Measurements from ENCODE around the gene SEC62. TPM values are rescaled to one million over a fixed set of nuclear protein-coding genes. Genes with fewer than 3 reads are reported as not detected.

Gene SEC62
- total RNA-seq, 4 donors from 2014 or later = 33.2 to 96.6 (median 36.8) TPM

DNA sequence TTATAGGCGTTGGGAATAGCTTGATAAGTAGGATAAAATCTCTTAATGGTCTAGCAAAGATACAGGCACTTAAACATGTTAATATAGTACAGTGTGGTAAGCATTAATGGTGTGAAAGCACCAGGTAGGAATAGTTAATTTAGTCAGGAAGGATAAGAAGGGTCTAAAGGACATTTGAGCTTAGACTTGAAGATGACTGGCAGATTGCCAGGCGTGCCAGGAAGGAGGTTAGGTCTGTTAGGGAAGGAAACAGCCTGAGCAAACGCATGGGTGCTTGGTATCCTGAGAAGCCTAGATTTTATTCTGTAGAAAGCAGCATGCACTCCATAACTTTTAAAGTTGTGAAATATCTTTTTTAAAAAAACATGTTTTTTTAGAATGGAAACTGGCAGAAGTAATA, 17.7 kb downstream of the SEC62 start:
- no peaks in the 10 kb centered on the region for H3K9me3 ChIP-seq
- H3K27ac ChIP-seq = no peak overlapping the region
- no peak overlapping the region for H3K4me3 ChIP-seq
- DNase-seq = no peak
- TF ChIP-seq POLR2A (IDR thresholded peaks at IDR 0.05) = no peak
- TF ChIP-seq, protein P1, sequence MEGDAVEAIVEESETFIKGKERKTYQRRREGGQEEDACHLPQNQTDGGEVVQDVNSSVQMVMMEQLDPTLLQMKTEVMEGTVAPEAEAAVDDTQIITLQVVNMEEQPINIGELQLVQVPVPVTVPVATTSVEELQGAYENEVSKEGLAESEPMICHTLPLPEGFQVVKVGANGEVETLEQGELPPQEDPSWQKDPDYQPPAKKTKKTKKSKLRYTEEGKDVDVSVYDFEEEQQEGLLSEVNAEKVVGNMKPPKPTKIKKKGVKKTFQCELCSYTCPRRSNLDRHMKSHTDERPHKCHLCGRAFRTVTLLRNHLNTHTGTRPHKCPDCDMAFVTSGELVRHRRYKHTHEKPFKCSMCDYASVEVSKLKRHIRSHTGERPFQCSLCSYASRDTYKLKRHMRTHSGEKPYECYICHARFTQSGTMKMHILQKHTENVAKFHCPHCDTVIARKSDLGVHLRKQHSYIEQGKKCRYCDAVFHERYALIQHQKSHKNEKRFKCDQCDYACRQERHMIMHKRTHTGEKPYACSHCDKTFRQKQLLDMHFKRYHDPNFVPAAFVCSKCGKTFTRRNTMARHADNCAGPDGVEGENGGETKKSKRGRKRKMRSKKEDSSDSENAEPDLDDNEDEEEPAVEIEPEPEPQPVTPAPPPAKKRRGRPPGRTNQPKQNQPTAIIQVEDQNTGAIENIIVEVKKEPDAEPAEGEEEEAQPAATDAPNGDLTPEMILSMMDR (IDR thresholded peaks at IDR 0.05) = no peak
- H3K36me3 ChIP-seq = peaks cover 0 to 99% (median 4%) of the 10 kb centered on the region in 3 donors
- H3K27me3 ChIP-seq = no peaks in the 10 kb centered on the region
- H3K4me1 ChIP-seq = no peaks in the 10 kb centered on the region

DNA sequence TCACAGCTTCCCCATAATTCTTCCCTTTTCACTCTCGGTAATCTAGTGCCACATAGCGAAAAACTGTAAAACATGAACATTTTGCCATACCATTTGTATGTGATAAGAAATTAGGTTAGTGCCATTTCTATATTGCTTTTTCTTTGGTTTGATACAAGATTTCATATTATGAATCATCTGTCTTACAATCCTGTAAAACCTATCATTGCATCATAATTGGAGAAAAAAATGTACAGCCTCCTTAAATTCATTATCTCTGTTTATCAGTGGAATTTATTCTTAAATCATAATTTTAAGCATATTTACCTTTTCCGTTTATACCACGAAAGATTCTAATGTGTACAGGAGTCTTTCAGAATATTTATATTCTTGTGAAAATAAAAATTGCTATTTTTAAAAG, 23.8 kb downstream of the SEC62 start:
- no peak overlapping the region for H3K27ac ChIP-seq
- H3K27me3 ChIP-seq = no peaks in the 10 kb centered on the region
- H3K36me3 ChIP-seq = peaks cover 0 to 89% (median 0%) of the 10 kb centered on the region in 3 donors
- H3K4me1 ChIP-seq = no peaks in the 10 kb centered on the region
- no peak for DNase-seq
- TF ChIP-seq, protein P1 (IDR thresholded peaks at IDR 0.05) = no peak
- TF ChIP-seq POLR2A (IDR thresholded peaks at IDR 0.05) = no peak
- no peak overlapping the region for H3K4me3 ChIP-seq
- no peaks in the 10 kb centered on the region for H3K9me3 ChIP-seq

DNA sequence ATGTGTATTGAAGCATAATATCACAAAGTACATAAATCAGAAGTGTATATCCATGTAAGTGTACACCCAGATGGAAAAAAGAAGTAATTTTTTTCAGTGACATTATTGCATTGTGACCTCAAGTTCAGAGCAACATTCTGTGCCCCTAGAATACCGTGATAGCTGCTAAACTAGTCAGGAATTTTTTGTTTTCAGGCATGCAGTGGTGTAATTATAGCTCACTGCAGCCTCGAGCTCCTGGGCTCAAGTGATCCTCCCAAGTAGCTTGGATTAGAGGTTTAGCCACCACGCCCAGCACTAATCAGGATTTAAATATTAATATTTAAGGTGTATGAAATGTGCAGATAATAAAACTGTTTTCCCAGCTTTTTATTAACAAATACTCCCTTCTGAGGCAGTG, 25.5 kb downstream of the SEC62 start:
- Histone ChIP-seq H3K27ac (no peak overlapping the region), H3K36me3 (peaks cover 0 to 79% (median 0%) of the 10 kb centered on the region in 3 donors), H3K4me1 (no peaks in the 10 kb centered on the region), H3K27me3 (no peaks in the 10 kb centered on the region), H3K4me3 (no peak overlapping the region), H3K9me3 (no peaks in the 10 kb centered on the region)
- no peak for TF ChIP-seq POLR2A (IDR thresholded peaks at IDR 0.05)
- TF ChIP-seq, protein P1 (IDR thresholded peaks at IDR 0.05) = no peak
- no peak for DNase-seq

DNA sequence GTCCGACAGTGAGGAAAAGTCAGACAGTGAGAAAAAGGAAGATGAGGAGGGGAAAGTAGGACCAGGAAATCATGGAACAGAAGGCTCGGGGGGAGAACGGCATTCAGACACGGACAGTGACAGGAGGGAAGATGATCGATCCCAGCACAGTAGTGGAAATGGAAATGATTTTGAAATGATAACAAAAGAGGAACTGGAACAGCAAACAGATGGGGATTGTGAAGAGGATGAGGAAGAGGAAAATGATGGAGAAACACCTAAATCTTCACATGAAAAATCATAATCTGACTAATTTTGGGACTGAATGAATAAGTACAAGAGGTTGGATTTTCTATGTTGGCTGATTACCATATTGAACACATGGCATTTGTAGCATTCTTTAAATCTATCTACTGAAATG, 26.2 kb downstream of the SEC62 start:
- Histone ChIP-seq H3K4me1 (no peaks in the 10 kb centered on the region), H3K4me3 (no peak overlapping the region), H3K27ac (no peak overlapping the region), H3K9me3 (no peaks in the 10 kb centered on the region), H3K36me3 (peaks cover 0 to 72% (median 0%) of the 10 kb centered on the region in 3 donors), H3K27me3 (no peaks in the 10 kb centered on the region)
- DNase-seq = no peak
- TF ChIP-seq, protein P1 (IDR thresholded peaks at IDR 0.05) = no peak
- TF ChIP-seq POLR2A (IDR thresholded peaks at IDR 0.05) = no peak

DNA sequence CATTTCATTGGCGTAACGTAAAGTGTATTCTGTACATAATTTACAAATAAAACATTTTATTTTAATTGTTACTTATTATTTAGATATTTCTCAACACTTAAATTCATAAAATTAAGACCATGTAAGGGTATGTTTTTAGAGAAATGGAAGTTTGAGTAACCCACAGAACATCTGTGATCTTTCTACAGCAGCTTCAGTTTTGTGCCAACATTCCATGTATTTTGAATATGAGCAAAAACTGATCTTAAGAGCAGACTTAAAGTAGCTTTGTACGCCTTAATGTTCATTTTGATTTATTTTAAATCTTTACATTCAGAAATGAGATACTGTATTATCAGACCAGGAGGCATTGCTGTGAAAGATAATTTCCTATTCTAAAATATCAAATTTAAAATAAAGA, 27.2 kb downstream of the SEC62 start:
- Histone ChIP-seq H3K4me3 (no peak overlapping the region), H3K27me3 (no peaks in the 10 kb centered on the region), H3K4me1 (no peaks in the 10 kb centered on the region), H3K36me3 (peaks cover 0 to 62% (median 0%) of the 10 kb centered on the region in 3 donors), H3K9me3 (no peaks in the 10 kb centered on the region), H3K27ac (no peak overlapping the region)
- TF ChIP-seq, protein P1 (IDR thresholded peaks at IDR 0.05) = no peak
- no peak for TF ChIP-seq POLR2A (IDR thresholded peaks at IDR 0.05)
- DNase-seq = no peak

DNA sequence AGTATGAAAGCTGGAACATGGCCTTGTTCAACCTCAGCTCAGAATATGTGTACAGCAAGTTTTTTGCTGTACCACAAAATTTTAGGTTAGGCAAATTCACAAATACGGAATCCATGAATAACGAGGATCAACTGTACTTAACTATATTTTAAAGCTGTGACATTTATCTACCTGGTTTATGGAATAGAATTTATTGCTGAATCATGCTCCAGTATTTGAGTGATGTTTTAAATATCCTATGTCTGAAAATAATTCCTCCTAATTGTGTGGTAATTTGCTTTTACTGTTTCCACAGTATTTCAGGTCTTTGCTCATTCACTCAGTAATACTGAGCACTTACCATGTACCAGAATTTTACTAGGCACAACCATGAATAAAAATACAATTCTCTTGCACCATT, 29.5 kb downstream of the SEC62 start:
- Histone ChIP-seq H3K27me3 (no peaks in the 10 kb centered on the region), H3K9me3 (no peaks in the 10 kb centered on the region), H3K4me3 (no peak overlapping the region), H3K4me1 (no peaks in the 10 kb centered on the region), H3K27ac (no peak overlapping the region), H3K36me3 (peaks cover 0 to 43% (median 0%) of the 10 kb centered on the region in 3 donors)
- TF ChIP-seq, protein P1 (IDR thresholded peaks at IDR 0.05) = no peak
- no peak for TF ChIP-seq POLR2A (IDR thresholded peaks at IDR 0.05)
- DNase-seq = no peak
